ENCODE results near the gene PCNT.
"Not testable (repeated sequence)": the region's sequence is repeated elsewhere in the genome, so short reads cannot be mapped to it uniquely, and the experiment has no call there.

The PCNT gene

DNA sequence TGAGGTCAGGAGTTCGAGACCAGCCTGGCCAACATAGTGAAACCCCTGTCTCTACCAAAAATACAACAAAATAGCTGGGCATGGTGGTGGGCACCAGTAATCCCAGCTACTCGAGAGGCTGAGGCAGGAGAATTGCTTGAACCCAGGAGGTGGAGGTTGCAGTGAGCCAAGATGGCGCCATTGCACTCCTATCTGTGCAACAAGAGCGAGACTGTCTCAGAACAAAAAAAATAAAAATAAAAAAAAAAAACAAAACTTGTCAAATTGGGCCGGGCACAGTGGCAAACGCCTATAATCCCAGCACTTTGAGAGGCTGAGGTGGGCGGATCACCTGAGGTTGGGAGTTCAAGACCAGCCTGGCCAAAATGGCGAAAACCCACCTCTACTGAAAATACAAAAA lies 13.7 kb upstream of the PCNT start:
- not testable (repeated sequence) for DNase-seq

DNA sequence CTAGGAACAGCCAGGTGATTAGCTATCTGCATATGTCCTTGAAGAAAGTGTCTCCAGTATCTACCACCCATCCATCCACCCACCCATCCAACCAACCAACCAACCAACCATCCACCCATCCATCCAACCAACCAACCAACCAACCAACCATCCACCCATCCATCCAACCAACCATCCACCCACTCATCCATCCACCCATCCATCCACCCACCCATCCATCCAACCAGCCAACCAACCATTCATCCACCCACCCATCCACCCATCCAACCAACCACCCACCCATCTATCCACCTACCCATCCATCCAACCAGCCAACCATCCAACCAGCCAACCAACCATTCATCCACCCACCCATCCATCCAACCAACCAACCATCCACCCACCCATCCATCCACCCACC lies 12.4 kb upstream of the PCNT start:
- no peak for DNase-seq

DNA sequence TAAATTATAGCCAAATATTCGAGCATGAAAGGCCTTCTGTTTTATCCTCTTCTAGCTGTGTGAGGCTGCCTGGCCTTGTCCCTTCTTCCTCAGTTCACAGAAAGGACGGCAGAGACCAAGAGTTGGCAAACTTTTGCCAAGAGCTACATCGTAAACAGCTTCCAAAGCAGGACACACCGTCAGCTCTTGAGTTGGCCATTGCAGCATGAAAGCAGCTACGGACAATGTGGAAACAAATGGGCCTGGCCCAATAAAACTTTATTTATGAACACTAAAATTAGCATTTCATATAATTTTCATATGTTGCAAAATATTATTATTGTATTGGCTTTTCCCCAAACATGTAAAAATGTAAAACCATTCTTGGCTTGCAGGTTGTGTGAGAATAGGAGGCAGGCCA lies 11.0 kb upstream of the PCNT start:
- DNase-seq = no peak

DNA sequence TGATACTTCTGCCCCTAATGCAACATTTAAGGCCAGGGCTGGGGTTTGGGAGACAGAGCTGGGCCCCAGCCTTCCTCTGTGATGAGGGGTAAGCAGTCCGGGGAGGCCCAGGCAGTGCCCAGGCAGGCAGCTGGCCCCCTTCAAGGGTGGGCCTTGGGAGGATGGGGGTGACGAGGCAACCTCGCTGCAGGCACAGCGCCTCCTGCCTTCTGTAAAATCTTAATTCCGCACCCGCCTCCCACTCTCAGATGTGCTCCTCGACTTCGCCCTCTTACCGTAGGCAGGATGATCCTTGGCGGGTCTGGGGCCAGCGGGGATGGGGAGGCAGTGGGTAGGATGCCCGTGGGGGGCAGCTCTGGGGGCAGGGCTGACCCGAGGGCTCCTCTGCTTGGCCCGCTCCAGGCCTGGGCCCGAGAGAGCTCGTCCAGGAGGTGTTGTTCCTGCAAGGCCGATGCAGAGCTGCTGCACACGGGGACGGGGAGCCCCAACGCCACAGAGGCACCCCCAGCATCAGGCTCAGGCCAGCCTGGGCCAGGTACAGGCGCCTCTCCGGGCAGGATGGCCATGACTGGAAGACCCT lies 9.4 kb upstream of the PCNT start:
- DNase-seq = no peak

DNA sequence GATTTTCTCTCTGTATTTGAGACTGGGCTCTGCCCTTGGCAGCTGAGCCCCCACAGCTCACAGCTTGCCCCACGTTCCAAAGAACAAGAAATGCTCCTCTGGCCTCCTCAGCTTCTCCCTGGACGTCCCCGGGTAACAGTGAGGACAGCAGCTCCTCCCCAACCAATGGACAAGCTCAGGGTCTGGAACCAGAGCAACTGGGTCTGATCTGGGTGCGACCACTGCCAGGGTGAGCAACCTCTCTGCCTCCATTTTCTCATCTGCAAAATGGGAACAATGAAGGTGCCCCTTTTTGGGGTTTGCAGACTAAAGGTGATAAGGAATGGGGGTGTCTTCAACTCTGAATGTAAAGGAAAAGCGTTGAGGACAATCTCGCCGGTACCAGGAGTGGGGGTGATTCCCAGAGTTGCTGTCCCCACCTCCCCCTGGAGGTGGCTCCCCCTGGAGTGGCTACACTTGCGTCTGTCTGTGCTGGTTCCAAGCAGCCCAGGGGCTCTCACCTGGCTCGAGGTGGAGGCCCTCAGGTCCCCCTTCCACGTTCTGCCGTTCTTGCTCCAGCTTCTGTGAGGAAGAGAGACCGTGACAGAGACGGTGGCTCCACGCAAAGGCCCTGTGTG lies 7.1 kb upstream of the PCNT start:
- DNase-seq = no peak

DNA sequence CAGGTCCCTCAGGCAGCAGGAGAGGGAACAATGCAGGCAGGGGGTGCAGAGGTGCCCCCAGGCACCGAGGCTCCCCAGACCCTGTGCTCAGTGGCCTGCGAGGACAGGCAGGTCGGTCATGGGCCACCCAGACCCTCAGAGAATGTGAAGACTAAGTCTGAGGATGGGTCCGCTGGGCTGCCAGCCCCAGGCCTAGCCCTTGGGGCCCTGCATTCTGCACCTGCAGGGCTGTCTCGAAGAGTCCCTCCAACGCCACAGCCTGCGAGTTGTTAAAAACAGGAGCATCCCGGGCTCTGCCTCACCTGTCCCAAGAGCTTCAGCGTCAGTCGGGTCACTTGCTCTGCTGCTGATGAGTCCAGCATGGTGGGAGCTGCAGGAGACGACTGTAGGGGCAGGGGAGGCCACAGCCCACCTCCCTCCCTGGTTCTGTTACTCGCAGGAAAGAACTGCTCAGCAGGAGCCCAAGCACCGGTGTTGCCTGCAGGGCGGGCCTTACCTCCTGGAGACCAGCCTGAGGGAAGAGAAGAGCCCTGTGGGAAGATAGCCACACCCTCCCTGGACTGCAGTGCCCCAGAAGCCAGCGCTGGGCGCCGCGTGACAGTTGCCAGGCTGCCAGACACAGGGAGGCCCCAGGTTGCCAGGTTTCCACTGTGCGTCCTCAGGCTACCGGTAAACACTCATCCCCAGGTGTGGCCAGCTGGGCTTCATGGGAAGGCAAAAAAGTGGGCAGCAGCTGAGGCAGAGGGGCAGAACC lies 6.1 kb upstream of the PCNT start:
- no peak for DNase-seq

DNA sequence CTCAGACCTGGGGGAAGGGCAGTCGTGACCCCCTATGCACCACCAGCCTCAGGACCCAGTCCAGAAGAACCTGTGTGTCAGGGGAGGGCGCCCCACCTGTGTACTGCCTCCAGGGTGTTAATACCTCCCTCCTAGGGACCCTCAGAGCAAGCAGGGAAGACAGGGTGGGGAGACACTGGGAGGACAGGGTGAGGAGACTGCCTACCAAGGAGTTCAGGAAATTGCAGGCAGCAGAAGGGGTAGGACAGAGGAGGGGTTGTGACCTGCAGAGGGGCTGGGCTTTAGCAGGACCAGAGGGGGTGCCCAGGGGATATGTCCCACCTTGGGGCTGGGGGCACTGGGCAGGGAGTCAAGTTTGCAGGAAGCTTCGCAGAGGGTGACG lies 5.5 kb upstream of the PCNT start:
- DNase-seq = no peak

DNA sequence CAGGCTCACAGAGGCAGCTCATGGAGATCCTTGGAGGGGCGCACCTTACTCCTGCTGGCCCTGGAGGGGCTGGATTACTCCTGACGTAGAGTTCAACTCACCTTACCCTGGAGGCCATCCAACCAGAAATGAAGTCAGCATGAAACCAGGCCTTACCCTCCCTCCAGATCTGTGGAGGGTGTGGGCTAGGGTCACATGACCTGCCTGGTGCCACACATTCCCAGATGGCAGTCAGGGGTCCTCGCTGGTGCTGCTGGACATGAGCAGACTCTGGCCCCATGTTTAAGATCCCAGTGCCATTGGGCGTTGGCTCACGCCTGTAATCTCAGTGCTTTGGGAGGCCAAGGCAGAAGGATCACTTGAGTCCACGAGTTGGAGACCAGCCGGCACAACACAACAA lies 4.8 kb upstream of the PCNT start:
- no peak for DNase-seq

DNA sequence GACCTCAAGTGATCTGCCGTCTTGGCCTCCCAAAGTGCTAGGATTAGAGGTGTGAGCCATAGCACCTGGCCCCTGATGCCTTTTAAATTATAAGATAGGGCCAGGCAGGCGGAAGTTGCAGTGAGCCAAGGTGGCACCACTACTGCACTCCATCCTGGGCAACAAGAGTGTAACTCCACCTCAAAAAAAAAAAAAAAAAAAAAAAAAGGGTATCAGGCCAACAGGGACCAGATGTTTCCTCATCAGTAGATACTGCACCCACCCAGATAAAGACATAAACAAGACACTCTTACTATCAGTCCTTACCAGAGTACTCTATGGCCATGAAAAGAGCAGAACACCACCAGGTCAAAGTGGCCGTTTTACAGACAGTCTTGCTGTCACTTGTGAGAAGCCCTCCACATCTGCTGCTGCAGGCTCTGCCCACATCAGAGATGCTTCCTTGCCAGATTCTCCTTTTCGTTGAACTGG lies 3.6 kb upstream of the PCNT start:
- DNase-seq = no peak

DNA sequence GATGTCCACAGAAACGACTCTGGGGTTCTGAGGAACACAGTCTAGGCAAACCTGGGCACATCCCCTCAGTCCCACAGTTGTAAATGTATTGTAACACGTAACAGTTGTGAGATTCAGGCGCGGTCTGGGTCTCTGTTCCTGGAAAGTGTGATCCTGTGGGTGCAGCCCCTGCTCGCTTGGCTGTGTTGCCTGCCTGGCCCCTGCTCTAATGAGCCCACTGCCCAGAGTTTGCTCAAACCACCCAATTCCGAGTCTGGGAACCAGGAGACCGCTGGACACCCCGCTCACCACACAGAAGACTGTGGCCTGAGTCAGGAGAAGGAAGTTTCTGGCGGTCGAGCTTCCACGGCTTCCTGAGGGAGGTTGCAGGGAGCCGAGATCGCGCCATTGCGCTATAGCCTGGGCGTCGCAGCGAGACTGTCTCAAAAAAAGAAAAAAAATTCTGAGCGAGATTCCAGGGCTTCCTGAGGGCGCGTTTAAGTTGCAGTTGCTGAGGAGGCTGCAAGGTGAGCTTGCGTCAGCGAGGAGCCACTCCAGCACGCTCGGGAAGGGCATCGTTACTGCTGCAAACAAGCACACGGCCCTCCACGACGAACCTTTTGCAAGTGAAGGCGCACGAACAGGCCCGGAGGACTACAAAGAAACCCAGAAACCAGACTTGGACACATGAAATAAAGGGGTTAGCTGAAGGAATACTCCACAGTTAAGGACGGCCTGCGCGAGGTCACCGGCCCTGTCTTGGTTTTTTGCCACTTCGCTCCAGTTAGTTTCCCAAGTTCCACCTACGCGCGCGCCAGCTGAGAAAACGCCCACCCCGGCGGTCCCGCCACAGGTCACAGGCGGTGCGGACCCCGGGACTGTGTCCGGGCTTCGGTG lies 1.4 kb upstream of the PCNT start:
- no peak for DNase-seq

DNA sequence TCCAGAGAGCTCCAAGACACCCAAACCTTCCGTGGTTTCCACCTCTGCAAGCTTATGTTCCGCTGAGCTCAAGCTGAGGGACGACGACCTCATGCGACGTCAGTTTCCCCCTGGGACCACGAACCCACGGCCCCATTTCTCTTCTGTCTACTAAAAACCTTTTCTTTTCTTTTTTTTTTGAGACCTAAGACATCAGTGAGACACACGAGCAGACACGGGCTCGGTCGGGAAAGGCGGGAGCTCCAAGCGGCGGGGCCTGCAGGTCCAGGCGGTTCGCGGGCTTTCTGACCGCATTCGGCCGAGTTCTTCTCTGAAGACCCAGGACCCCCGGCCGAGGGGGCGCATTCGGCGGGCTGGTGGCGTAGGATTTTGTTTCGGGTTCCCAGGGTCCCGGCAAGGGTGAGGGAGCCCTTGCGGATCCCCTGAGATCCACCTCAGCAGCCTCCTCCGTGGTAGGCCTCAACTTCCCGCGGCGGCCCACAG lies 688 bp upstream of the PCNT start:
- DNase-seq = no peak

DNA sequence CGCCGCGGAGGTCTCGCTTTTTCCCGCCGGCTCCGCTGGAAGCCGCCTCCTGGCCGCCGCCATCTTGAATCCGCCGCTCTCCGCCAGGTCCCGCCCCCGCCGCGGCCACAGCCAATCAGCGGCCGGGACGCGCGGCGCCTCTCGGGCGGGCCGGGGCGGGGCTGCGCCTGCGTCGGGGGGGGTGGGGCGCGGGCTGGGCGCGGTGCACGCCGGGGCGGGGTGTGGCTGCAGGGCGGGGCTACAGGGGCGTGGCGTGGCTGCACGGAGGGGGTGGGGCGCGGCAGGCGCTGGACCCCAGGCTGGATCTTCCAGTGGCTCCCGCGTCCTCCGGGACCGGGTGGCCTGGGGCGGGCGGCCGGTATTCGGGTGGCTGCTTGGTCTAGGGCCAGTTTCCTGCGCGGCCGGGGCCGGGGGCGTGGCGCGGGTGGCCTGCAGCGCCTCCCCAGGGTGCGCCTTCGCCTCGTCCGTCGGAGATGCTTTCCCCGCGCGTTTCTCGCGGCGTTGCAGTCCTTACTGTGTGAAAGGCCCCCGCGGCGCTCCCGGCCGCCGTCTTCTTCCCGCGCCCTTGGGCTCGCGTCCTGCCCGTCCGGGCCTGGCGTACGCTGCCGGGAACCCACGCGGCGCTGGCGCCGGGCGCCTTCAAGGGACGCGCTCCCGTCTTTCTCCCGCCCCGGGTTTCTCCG lies 575 bp downstream of the PCNT start:
- peak; percentile 86 to 89 for DNase-seq

DNA sequence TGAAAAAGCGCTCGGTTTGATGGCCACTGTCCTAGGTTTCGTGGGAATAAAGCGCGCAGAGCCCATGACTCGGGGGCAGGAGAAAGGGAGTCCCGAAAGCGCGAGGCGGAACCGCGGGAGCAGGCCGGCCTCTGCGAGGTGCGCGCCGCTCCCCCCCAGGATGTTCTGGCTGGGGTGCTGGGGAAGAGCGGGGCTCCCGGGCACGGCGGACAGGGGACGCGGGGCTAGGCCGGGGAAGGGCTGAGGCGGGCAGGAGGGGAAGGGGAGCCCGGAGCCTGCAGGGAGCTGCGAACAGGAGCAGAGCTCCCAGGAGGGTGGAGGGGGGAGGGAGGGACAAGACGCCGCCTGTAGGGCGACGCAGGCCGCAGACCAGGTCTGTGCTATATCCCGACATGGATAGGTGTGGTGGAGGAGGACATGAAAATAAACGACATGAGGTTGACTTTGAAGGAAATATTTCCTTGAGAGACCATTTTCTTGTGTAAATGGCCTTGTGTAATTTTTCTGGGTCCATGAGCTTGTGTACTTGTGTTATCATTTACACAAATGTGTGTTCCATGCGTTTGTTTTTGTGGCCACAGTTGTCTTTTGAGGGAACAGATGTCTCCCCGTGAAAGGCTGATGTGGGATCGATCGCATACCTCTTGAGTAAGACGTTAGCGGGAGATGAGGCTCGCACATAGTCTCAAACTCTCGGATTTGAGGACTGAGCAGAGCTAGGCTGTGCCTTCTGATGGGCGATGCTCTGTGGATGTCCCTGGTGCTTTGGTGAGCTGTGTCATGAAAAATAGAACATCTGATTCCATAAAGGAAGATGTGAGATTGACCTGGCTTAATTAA lies 1.3 kb downstream of the PCNT start:
- peak; percentile 9 to 36 for DNase-seq

DNA sequence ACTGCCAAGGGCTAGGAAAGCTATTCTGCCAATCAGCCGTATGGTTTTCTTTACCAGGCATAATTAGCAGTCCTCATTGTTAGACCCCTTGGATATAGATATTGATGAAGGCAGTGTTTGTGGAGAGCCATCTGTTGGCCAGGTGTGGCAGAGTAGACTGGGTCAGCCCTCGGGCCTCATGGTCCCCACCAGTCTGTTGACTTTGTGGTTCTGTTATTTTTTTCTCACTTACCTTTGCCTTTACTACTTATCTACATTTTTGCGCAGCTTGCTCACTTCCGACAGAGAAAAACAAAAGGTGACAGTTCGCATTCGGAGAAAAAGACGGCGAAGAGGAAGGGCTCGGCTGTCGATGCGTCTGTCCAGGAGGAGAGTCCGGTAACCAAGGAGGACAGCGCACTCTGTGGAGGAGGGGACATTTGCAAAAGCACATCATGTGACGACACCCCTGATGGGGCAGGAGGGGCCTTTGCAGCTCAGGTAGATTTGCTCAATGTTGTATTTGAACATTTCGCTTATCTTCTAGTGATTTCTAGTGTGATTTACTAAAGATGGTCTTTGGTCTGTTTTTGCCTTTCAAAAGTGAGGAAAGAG lies 2.3 kb downstream of the PCNT start:
- DNase-seq = no peak

DNA sequence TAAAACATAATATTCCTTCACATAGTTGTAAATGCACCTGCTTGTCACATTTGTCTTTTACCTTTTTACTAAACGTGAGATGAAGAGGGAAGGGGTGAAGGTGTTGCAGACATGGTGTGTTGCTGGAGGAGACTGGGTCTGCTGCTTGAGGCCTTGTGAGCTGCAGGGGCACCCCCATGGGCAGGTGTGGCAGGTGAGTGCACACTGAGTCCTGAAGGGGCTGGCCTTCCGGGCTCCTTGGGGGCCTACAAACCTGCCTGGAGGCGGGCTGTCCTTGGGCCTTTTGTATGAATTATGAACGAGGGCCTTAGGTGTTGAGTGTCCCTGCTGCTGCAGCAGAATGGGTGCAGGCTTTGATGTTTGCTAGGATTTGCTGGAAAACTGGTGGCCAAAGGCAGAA lies 3.8 kb downstream of the PCNT start:
- no peak for DNase-seq

DNA sequence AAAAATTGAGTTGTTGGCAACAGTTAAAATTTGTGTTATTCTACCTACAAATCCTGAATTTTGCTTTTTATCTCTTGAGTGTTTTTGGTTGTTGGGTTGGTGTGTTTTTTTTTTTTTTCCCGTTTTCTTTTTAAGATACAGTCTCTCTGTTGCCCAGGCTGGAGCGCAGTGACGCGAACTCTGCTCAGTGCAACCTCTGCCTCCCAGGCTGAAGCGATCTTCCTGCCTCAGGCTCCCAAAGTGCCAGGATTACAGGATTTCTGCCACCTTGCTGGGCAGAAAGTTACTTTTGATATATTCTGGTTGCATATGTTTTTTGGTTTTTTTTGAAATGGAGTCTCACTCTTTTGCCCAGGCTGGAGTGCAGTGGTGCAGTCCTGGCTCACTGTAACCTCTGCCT lies 4.2 kb downstream of the PCNT start:
- DNase-seq = no peak

DNA sequence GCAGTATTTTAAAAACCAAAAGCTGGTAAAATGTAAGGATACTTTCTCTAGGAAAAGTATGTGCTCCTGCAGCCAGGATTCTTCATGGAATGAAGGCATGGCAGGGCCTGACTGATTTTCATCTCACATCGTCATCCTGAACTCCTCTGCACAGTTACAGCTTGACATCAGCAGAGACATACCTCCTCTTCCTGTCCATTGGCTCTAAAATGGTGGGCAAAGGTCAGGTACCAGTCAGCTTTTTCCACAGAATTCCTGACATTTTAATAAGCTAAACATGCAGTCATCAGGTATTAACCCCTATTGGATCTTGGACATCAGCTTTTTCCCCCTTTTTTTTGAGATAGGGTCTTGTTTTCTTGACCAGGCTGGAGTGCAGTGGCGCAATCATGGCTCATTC lies 5.8 kb downstream of the PCNT start:
- no peak for DNase-seq

DNA sequence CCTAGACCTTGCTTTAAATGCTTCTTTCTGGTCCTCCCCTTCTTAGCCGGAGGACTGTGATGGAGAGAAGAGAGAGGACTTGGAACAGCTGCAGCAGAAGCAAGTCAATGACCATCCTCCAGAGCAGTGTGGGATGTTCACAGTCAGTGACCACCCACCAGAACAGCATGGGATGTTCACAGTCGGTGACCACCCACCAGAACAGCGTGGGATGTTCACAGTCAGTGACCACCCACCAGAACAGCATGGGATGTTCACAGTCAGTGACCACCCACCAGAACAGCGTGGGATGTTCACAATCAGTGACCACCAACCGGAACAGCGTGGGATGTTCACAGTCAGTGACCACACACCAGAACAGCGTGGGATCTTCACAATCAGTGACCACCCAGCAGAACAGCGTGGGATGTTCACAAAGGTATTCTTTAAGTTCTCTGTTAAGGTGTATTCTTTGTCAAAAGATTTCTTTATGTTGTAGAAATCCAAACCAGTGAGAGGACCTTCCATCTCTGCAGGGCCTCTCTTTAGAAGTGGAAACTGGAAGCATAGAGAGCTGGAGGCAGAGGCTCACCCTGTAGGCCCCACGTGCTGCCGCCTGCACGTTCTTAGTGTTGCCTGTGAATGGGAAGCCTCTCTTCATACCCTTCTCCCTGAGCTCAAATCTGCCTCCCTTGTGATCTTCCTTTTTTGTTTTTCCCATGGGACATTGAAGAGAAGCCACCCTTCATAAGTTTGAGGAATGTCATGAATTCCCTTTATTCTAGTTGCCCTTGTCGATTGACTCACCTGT lies 10.6 kb downstream of the PCNT start:
- no peak for DNase-seq

DNA sequence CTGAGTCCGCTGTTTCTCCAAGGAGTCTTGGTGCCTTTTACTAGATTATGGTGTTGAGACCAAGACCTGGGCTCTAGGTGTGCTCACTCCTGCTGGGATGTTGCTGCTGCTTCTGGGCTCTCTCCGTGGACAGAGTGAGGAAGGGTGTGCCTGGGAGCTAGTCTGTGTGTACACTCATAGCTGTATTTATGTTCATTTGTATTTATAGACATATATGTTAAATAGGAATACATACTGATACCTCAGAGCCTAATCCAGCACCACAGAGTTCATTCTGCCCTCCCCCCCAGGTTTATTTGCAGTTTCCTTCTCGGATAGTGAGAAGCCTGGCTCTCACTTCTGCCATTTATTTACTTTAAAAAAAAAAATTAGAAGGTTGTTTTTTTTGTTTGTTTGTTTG lies 12.6 kb downstream of the PCNT start:
- DNase-seq = no peak

DNA sequence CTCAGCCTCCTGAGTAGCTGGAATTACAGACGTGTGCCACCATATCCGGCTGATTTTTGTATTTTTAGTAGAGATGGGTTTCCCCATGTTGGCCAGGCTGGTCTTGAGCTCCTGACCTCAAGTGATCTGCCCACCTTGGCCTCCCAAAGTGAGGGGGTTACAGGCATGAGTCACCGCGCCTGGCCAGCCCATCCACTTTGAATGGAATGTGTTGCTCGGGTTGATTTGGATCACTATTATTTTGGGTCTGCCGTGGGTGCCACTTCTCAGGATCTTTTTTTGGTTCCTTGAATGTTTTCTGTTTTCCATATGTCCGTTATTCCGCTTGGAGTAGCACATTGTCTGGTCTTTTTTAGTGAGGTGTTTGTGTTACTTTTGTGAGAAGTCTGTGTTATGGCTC lies 17.0 kb downstream of the PCNT start:
- DNase-seq = no peak
